ENCODE measurements around the gene OTUB1.

DNA sequence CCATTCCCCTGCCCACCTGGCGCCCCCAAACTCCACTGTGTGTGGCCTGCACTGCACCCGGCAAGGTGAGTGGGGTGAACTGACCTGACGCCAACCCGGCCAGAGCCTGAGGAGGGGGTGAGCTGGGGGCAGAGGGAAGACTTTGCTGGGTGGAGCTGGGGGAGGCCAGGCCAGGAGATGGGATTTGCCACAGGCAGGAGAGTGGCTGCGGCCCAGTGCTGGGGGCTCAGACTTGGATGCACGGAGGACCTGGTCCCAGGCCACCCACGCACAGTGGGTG is 31.6 kb downstream of the OTUB1 start:
- TF ChIP-seq, protein P1, sequence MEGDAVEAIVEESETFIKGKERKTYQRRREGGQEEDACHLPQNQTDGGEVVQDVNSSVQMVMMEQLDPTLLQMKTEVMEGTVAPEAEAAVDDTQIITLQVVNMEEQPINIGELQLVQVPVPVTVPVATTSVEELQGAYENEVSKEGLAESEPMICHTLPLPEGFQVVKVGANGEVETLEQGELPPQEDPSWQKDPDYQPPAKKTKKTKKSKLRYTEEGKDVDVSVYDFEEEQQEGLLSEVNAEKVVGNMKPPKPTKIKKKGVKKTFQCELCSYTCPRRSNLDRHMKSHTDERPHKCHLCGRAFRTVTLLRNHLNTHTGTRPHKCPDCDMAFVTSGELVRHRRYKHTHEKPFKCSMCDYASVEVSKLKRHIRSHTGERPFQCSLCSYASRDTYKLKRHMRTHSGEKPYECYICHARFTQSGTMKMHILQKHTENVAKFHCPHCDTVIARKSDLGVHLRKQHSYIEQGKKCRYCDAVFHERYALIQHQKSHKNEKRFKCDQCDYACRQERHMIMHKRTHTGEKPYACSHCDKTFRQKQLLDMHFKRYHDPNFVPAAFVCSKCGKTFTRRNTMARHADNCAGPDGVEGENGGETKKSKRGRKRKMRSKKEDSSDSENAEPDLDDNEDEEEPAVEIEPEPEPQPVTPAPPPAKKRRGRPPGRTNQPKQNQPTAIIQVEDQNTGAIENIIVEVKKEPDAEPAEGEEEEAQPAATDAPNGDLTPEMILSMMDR (IDR thresholded peaks at IDR 0.05; ENCODE audit: low read depth, low read length, poor library complexity, severe bottlenecking) = no peak
- TF ChIP-seq EZH2phosphoT487 (IDR thresholded peaks at IDR 0.05; ENCODE audit: borderline replicate concordance, low read length) = no peak
